Measurements from ENCODE around the gene HMCN2.

Gene HMCN2

GRCh38 chr9:130371196-130371966 lies 105.8 kb downstream of the HMCN2 start:
- in situ Hi-C loops (cut with HindIII; ENCODE audit: low sequenced_read_pairs): no loop called here
- TF ChIP-seq CTCF (IDR thresholded peaks at IDR 0.05; ENCODE audit: low read depth, low read length): no peak
- H3K4me3 ChIP-seq (ENCODE audit: low read depth, low read length): no peak overlapping the region
- no peak for DNase-seq (ENCODE audit: low read depth, low spot score)

- no peak for DNase-seq (ENCODE audit: low read depth, low spot score)
- in situ Hi-C loops (cut with HindIII; ENCODE audit: low sequenced_read_pairs): no loop called here
- no peak overlapping the region for H3K4me3 ChIP-seq (ENCODE audit: low read depth, low read length)
- TF ChIP-seq CTCF (IDR thresholded peaks at IDR 0.05; ENCODE audit: low read depth, low read length): no peak
Measured at GRCh38 chr9:130372057-130372456, 106.5 kb downstream of the HMCN2 start.

GRCh38 chr9:130373679-130374325 lies 108.2 kb downstream of the HMCN2 start:
- DNase-seq (ENCODE audit: low read depth, low spot score): no peak

GRCh38 chr9:130377612-130378011 lies 112.1 kb downstream of the HMCN2 start:
- no peak for DNase-seq (ENCODE audit: low read depth, low spot score)
- H3K4me3 ChIP-seq (ENCODE audit: low read depth, low read length): no peak overlapping the region
- TF ChIP-seq CTCF (IDR thresholded peaks at IDR 0.05; ENCODE audit: low read depth, low read length): no peak
- in situ Hi-C loops (cut with HindIII; ENCODE audit: low sequenced_read_pairs): no loop called here

More at GRCh38 chr9:130373679-130374325, 108.2 kb downstream of the HMCN2 start:
- in situ Hi-C loops (cut with HindIII; ENCODE audit: low sequenced_read_pairs): no loop called here
- no peak overlapping the region for H3K4me3 ChIP-seq (ENCODE audit: low read depth, low read length)
- no peak for TF ChIP-seq CTCF (IDR thresholded peaks at IDR 0.05; ENCODE audit: low read depth, low read length)

- no peak for DNase-seq (ENCODE audit: low read depth, low spot score)
- no peak for TF ChIP-seq CTCF (IDR thresholded peaks at IDR 0.05; ENCODE audit: low read depth, low read length)
- no peak overlapping the region for H3K4me3 ChIP-seq (ENCODE audit: low read depth, low read length)
- in situ Hi-C loops (cut with HindIII; ENCODE audit: low sequenced_read_pairs): no loop called here
Measured at GRCh38 chr9:130378875-130379648, 113.5 kb downstream of the HMCN2 start.

GRCh38 chr9:130379649-130379970 lies 114.0 kb downstream of the HMCN2 start:
- in situ Hi-C loops (cut with HindIII; ENCODE audit: low sequenced_read_pairs): no loop called here
- no peak for TF ChIP-seq CTCF (IDR thresholded peaks at IDR 0.05; ENCODE audit: low read depth, low read length)
- DNase-seq (ENCODE audit: low read depth, low spot score): no peak
- no peak overlapping the region for H3K4me3 ChIP-seq (ENCODE audit: low read depth, low read length)
